D341Med (cell line): Measurements from ENCODE around the gene BCL11B.

Experiments used
- DNase-seq: peaks from one replicate; pipeline ENCODE4 v3.0.0; 2012; ENCODE audit warnings: low spot score

The BCL11B gene

DNA sequence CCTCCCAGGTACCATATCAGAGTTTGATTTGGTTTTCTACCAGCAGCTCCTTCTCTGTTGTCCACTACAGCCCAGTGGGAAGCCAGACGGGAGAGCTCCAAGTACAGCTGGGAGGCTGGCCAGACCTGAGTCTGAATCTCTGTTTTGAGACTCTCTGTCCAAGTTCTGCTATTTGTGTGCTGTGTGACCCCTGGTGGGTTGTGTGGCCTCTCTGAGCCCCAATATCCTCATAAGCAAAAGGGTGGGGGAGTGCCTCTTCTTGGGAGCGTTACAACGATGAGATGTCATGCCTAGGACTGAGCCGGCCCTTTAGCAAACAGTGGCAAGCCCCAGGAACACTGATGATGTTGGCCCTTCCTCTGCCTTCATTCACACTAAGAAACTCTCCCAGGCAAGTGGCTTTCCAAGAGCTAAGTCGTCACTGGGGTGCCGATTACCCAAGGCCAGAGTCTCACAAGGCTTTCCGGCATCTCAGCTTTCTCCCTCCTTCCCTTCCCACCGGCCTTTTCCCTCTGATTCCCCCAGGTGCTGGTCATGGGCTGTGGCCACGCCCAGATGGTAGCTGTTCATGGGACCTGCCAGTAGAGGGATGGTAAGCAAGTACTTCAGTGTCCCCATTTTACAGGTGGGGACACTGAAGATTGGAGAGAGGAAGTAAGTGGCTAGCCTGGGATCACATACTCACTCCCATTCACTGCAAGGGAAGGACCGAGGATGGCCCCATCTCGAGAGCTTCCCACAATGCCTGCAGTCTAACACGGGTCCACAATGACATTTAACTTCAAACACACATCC is 47.7 kb downstream of the BCL11B start:
- no peak for DNase-seq

DNA sequence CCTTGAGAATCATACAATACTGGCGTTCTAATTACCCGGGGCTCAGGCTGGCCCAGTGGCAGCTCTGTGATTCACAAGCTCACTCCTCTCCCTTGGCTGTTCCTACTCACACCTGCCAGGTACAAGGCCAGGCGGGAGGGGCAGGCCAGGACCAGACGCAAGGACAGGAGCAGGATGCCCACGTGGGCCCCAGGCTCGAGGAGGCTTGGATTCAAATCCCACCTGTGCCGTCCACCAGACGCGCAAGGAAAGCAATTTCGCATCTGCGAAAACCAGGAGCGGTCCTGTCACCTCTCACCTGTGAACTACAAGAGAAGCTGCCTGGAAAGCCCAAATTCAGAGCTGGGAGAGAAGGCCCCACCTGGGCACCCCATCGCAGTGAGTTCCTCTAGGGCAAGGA is 50.6 kb downstream of the BCL11B start:
- DNase-seq = no peak

DNA sequence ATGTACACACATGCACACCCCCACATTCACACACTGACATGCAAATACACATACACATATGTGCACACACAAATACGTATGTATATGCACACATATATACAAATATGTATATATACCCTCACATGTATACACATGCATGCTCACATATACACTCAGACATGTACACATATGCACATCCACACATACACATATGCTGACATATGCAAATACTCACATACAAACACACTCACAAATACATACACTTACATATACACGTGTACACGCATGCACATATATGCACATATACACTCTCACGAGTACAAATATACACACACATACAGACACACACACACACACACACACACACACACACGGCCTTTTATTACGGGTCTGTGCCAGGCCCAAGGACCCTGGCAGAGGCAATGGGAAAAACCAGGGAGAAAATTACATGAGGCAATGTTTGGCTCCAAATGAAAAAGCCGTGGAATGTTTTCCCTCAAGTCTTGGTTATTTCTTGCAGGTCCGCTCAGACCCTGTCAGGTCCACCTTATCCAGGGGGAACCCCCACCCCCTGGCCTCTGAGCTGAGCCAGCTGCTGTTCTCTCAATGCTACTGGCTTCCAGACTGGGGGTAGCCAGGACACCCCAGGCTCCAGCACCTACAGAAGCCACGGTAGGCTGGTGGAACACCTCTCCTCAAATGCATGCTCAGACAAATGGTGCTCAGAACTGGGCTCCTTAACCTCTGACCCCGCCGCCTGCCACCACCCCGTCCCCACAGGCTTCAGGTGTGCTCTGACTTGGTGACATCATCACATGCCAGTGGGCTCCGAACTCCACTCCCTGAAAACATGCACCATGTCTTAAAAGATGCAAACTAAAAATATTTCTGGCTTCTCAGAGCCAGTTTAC is 54.7 kb downstream of the BCL11B start:
- no peak for DNase-seq

DNA sequence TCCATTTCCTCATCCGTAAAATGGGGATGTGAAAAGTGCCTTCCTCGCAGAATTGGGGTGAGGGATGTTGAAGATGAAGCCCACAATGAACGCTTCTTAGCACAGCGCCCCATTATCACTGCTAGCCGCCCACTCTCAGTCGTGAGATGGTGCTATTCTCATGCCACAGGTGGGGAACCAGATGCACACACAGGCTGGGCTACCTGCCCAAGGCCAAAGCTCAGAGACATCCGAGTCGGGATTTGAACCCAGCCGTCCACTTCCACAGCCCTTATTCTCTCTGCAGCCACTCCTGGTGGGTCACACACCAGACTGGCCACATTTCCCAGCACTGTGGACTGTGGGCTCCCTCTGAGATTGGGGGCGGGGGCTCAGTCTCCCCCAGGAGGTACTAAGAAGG is 55.8 kb downstream of the BCL11B start:
- no peak for DNase-seq

DNA sequence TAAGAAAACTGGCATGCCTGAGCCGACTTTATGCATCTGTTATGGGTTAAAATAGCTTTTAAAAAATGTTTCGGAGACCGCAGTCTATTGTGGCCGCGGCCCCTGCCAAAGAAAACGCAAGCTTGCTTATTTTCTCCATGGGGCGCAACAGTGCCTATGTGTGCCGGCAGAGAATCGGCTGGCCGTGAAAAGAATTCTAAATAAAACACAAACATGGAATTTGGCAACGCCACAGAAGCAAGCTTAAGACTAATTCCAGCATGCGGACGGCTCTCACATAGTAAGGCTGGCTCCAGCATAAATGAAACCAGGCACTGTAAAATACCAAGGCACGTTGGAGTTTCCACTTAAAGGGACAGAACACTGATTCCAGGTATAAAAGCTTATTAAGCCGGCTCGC is 56.7 kb downstream of the BCL11B start:
- no peak for DNase-seq

GRCh38 chr14:99214701-99215100 is 57.3 kb downstream of the BCL11B start:
- DNase-seq = no peak

- no peak for DNase-seq
Measured at GRCh38 chr14:99213527-99213971, 58.4 kb downstream of the BCL11B start.

- DNase-seq = no peak
Measured at GRCh38 chr14:99213101-99213500, 58.9 kb downstream of the BCL11B start.

DNA sequence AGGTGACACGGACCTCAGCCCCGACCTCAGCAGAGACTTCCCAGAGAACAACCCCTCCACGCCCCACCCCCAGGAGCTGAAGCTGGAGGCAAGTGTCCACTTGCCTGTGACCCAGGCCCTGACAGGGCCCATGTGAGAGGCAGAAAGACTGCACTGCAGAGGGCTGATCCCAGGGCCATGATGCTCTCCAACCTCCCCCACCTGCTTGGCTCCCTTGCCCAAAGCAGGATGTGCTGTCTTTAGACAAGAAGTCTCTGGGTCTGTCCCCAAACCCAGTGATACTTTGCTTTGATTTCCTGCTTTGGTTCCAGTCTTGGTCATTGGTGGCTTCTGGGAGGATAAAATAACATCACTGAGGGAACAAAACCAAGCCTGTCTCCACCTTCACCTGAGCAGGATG is 59.4 kb downstream of the BCL11B start:
- DNase-seq = no peak

GRCh38 chr14:99212199-99212598 is 59.8 kb downstream of the BCL11B start:
- DNase-seq = no peak

DNA sequence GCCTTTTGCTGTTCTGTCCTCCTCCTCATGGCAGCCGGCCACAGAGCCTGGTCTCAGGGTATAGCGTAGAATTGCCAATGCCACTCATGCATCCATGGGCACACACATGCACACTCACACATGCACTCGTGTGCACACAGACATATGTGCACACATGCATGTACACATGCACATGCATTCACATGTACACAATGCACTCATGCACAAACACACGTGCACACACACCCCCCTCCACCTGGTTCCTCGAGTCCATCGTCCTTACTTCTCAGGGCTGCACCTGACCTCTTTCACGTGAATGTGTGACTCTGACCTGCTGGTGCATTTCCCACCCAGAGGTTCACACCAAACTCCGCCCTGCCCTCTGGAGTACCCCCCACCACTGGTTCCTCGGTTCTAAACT is 60.6 kb downstream of the BCL11B start:
- DNase-seq = no peak

DNA sequence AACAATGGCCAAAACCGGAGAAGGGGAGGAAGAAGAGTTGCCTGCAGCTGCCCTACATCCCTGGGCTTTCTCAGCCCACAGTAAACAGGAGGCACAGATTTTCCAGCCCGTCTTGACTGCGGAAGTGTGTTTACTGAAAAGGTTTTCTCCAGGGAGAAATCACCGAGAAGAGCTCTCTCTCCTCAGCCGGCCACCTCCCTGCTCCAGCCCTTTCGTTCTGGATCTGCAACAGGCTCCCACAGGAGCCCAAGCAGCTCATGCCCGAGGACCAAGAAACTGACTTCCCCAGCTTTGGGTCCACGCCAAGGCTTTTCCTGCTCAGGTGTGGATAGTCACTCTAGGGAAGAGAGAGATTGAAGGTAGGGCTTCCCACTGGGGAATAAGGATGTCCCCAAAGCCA is 61.7 kb downstream of the BCL11B start:
- no peak for DNase-seq

DNA sequence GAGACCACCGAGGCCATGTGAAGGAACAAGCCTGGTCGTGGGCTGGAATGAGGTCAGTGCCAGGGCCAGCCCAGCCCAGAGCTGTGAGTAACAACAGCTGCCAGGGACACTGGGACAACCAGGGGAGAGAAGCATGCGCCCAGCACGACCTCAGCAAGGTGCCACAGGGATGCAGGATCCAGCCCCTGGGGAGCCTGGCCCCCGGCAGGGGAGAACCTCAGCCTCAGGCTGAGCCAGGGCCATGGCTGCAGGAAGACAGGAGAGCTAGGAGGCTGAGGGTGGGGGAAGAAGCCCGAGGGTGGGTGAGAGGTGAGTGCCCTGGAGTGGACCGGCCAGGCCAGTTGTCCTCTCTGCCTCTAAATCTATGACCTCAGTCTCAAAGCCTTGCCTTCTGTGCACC is 62.6 kb downstream of the BCL11B start:
- no peak for DNase-seq

GRCh38 chr14:99208318-99208717 is 63.7 kb downstream of the BCL11B start:
- DNase-seq = no peak

DNA sequence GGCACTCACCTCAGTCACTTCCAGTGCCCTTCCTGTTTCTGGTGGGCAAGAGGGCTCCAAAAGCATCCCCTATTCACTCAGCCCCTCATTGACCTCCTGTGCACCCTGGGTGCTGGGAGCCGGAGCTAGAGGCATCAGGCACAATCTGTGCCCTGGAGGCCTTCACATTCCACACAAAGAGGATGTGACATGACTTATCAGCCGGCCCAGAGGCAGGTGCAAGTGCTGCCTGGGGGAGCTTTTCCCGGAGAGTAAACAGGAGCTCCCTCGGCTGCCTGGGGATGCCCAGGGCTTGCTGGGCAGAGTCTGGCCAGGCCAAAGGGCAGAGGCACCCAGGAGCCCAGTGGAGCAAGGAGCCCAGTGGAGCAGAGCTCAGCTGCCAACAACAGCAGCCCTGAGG is 64.5 kb downstream of the BCL11B start:
- DNase-seq = no peak

DNA sequence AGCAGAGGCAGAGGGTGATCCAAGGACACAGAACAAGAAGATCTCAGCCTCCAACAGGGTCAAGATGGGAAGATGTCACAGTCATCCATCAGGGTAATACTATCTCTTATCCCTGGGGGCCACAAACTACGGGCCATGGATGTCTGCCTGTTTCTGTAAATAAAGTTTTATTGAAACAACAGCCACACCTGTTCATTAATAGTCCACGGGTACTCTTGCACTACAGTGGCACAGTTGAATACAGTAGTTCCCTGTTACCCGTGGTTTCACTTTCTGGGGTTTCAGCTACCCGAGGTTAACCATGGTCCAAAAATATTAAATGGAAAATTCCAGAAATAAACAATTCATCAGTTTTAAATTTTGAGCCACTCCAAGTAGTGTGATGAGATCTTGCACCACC is 65.9 kb downstream of the BCL11B start:
- DNase-seq = no peak

DNA sequence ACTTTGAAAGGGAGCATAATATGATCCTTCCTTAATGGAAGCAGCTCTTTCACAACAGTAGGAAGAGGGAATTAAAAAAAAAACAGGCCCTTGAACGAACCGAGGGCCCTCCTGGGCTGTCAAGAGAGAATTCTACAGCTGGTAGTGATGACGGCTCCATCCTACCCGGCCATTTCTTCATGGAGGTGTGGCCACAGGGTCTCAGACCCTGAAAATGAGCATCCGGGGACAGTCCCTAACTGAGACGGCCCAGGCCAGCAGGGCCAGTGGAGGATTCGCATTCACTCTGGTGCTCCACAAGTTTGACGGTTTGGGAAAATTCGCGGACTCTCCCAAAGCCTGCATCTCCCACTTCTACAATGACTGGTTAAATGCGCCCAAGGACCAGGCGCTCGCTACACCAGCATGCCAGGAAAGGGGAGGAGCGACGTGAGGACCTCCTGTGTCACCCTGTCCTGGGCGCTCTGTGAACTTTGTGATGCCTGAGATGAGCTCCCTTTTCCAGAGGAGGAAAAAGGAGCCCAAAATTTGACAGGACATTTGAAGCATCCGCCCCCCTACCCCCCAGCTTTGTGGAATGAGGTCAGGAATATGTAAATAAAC is 66.8 kb downstream of the BCL11B start:
- no peak for DNase-seq

DNA sequence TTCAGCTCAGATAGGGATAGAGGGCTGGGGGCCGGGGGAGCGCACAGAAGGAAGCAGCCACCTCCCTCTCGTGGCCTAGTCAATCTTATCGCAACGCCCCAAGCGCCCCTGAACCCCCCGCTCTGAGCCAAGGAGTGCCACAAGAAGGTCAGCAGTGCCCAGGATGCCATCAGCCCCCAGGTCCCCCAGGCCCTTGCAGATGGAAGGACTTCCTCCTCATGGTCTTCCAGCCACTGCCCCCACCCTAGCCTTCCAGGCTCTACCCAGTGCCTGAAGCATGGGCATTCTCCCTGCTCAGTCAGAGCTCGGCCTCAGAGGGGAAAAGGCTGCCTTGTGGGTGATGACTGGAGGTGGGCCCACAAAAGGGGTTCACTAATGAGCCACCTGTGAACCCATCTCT is 68.2 kb downstream of the BCL11B start:
- DNase-seq = no peak

DNA sequence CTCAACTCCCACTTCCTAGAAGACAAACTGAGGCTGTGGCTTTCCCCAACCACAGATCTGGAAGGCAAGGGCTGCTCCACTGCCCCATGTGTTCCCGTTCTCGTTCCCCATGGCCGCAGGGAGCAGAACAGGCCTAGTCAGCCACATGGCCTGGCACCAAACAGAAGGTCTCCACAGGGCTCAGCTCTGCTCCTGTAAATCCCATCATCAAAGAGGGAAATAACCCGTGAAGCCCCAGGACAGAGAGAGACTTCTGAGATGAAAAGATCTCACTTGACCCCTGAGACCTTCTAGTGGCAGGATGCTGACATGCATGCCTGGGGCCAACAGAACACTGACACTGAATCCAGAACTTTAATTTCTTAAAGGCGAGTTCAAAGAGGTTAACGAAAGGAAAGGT is 68.9 kb downstream of the BCL11B start:
- no peak for DNase-seq

- DNase-seq = no peak
Measured at GRCh38 chr14:99202516-99202915, 69.5 kb downstream of the BCL11B start.

DNA sequence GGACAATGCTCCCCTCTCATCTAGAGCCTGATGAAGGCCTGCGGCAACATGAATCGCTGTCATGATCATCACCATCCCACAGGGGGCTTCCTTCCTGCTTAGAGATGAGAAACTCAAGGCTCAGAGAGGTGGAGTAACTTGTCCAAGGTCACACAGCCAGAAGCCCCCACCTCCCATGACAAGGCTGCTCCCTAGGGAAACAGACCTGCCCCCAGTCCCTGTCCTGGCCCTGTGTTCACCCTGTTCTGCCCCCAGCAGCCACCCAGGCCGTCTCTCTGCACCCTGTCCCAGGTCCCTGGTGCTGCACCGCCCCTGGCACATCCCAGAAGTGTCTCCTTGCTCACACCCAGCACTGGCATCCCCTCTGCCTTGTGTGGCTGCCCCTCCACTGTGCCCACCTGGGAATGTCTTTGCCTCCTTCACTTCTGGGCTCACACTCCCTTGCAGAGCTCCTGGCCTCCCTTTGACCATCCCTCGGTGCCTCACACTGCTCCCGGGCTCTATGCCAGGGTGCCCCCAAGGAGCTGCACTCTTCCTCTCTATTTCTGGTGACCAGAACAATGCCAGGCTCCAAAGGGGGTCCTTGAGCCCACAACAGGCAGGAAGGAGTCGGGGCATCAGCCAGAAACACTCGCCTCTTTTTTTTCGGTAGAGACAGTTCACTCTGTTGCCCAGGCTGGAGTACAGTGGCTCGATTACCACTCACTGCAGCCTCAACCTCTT is 70.5 kb downstream of the BCL11B start:
- DNase-seq = no peak

DNA sequence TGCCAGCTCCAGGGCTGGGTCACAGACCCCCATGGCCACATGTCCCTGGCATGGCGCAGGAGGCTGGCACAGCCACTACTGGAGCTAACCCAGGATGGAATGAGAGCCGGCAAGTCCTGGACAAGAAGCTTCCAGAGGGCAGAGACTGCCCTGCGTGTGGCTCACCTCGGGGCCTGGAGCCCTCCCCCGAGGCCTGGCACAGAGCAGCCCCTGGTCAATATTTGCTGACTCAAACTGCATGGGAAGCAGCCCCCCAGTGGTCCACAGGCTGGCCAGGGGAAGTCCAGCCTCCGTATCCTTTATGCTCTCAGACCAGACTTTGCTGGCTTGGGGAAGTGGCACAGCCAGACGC is 71.4 kb downstream of the BCL11B start:
- DNase-seq = no peak
